Pulmonary artery endothelial cell (primary cell): ENCODE results near the gene IWS1. TPM values are rescaled to one million over a fixed set of nuclear protein-coding genes. Genes with fewer than 3 reads are reported as not detected.
"Not testable (repeated sequence)": the region's sequence is repeated elsewhere in the genome, so short reads cannot be mapped to it uniquely, and the experiment has no call there.

ENCODE experiments used
- DNase-seq: peaks from one replicate; pipeline ENCODE4 v3.0.0-alpha.2; 2011; ENCODE audit warnings: low read depth, low spot score
- total RNA-seq: library from RNA; depleted of rRNA; stranded (reverse); fragments of >200 nt; gene quantifications from 2 replicates; pipeline ENCODE4 v1.2.3, GENCODE V29; 2014

Gene IWS1
- total RNA-seq, 1 donor from 2014 or later = 37.9 TPM

- DNase-seq = no peak
Observed at GRCh38 chr2:127560931-127561280, 34.6 kb upstream of the IWS1 start.

DNA sequence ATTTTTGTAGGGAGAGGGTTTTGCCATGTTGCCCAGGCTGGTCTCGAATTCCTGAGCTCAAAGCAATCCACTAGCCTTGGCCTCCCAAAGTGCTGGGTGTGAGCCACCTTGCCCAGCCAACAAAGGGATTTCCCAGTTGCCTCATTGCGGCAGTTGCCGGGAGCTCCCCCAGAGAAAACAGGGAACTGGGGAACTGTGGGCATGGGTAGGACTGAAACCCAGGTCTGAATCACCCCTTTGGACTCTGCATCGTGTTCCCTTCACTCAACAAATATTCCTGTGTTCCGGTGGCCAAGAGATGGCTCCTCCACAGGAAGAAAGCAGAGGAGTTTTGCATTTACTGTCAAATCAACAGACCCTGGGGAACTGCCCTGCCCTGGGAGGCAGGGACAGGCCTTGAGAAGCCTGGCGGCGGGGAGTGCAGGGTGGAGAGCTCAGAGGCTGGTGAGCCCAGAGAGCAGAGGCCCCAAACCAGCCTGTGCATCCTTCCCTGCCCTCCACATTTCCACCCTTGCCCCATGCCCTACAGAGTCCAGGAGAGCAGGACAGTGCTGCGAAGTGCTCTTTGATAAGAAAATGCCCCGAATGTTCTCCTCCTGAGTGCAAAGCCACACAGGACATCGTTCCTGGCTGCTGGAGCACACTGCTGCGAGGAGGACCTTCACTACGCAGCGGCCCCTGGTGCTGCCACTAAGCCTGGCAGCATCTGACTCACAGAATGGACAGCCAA lies 34.1 kb upstream of the IWS1 start:
- DNase-seq = no peak

DNA sequence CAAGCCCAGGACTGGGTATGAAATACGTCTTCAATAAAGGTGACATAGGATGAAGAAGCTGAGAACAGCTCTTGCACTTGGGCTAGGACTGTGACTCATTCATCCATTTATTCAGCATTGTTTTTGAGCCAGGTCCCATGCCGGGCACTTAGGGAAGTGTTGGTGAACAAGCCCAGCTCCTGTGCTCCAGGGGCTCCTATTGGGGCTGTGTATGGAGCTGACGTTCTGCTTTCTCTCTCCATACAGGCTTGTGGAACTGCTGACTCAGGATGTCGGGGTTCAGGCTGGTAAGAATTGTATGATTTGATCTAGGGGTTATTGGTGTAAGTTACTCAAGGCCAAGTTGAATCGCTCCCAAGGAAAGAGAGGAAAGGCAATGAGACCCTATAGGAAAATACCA lies 33.2 kb upstream of the IWS1 start:
- no peak for DNase-seq

DNA sequence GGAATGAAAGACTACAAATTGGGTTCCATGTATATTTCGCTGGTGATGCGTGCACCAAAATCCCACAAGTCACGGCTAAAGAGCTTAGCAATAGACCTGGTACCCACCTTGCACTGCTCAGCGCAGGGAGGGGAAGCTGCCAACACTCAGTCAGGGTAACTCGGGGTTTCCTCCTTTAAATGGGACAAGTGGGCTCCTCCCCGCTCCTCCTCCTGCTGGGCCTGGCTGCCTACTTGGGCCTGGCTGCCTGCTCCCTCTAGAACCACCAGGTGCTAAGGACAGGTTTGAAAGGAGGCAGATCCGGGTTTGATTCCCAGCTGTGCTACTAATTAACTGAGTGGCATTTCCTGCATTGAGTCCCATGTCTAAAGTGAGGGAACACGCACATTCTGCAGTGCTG lies 32.6 kb upstream of the IWS1 start:
- DNase-seq = no peak

- no peak for DNase-seq
Observed at GRCh38 chr2:127552846-127553245, 26.6 kb upstream of the IWS1 start.

DNA sequence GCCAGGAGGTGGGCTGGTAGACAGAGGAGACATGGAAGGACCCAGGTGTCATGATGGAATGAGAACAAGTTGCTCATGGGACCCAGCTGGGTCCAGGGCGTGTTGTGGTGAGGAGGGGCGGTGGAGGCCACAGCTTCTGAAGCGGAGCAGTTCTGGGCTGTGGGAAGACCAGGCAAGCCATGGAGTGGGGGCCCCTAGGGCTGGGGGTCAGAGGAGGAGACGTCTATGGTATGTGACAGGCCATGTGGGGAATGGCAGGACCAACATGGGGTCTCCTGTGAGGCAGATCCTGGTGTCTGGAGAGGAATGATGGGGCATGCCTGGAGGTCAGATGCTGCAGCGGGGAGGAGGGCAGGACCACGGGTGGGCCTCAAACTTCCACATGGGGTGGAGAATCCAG lies 26.0 kb upstream of the IWS1 start:
- no peak for DNase-seq

DNA sequence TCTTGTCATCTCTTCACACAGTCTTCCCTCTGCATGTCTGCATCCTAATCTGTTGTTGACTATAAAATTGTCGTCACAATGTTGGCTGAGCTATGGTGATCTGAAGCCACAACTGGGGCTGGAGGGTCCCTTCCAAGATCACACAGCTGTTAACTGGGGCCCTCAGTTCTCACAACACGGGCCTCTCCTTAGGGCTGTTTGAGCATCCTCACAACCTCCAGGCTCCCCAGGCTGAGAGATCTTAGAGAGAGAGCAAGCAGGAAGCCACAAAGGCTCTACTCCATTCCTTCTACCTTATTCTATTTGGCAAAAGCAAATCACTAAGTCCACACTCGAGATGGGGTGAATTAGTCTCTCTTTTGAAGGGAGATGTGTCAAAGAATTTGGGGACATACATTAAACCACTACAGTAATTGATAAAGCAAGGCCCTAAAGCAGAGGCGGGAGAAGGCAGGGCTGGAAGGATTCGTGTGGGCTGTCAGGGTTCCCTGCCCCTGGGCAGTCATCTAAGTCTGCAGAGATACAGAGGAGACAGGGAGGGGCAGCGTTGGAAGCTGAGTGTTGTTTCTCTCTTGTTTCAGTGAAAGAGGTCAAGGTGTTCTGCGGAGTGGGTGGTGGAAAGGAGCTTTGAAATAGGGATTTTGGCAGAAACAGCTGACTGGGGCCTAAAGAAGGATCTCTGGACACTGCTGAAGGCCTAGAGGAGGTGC lies 25.1 kb upstream of the IWS1 start:
- DNase-seq = no peak

DNA sequence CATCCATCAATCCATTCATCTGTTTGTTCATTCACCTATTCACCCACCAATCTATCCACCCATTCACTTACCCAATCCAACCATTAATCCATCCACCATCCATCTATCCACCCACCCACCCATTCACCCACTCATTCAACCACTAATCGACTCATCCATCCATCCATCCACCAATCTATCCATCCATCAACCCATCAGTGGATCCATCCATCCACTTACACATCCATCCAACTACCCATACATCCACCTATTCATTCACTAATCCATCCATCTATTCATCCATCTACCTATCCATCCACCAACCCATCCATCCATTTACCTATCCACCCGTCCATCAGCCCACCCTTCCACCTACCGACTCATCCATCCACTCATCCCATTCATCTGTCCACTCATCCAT lies 20.5 kb upstream of the IWS1 start:
- no peak for DNase-seq

DNA sequence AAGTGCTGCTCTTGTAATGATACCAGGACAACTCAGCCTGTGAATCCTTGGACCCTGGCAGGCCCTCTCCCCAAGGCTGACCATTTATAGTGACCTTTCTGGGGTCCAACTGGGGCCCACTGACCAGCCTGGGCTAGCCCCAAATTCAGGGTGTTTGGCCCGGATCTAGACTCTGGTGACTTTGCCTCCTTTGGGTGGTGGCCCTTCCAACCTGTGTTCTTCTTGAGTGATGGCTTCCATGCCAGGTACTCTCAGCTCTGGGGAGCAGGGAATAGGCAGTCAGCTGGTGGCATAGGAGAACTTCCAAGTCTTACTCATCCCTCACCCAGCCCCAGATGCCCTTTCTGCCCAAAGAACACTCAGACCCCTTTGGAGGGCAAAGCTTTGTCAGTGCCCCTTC lies 19.5 kb upstream of the IWS1 start:
- DNase-seq = no peak

DNA sequence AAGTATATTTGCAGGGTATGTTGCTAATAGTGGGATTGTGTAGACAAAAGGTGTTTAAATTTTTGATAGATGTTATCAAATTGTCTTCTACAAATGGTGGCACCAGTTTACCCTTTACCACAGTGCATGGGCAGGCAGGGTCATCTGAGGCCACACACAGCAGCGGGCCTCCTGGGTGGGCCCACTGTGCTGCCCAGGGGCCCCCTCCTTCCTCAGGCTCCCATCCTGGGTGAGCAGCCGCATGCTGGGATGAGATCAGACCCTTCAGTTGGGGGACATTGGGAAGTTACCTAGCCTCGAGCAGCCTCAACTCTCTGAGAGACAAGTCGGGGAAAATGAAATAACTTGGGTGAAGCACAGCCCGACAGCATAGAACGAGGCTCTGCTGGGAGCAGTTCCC lies 18.9 kb upstream of the IWS1 start:
- DNase-seq = no peak

- not testable (repeated sequence) for DNase-seq
Observed at GRCh38 chr2:127543013-127543501, 16.8 kb upstream of the IWS1 start.

- no peak for DNase-seq
Observed at GRCh38 chr2:127542231-127542630, 15.9 kb upstream of the IWS1 start.

DNA sequence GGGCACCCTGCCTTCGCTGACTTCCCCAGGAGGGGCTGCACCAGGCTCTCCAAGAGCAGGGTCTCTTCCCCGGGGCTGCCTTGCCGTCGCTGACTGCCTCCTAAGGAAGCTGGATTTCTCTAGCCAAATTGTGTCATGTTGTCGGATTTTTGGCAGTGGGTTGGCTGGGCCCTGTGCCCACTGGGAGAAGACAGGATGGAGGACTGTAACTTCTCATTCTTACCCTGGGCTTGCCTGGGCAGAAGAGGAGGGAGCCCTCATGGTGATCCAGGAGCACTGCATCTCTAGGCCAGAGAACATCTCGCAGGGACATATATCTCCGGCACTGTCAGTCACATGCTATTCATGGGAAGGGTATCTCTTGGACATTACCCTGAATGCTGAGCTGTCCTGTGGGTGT lies 15.5 kb upstream of the IWS1 start:
- DNase-seq = no peak

GRCh38 chr2:127537644-127538043 lies 11.4 kb upstream of the IWS1 start:
- no peak for DNase-seq

DNA sequence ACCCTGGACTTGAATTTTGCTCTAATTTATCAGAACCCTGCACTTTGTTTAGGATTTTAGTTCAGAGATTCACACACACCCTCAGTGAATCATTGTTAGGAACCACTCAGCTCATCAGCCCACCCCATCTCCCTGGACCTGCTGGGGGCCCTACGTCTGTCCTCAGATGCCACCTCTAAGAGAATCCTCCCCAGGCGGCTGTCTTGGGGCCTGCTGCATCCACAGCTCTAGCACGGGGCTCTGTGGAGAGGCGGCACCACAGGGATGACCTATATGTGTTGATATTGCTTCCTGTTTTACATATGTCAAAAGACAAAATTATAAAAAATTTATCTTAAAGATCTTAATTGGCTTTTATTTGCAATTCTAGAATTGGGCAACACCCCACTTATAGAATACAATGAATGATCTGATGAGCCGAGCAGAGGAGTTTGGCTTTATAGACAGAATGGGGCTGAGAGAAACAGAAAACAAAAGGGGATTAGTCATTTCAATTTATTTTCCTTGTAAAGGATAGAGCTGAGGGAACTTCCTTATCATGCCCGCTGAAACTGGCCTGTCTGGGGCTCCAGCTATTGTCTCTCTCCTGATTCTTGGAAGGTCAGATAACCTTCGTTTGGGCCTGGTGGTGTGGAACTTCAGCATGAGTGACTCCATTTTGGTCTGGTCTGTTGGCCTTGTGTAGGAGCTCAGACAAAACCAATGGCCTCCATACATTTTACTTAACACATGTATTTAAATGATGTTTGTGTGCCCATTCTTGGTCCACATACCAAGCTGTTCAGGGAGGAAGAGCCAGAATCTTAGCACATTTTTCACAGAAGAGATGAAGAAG lies 10.6 kb upstream of the IWS1 start:
- DNase-seq = no peak

GRCh38 chr2:127535918-127536317 lies 9.6 kb upstream of the IWS1 start:
- no peak for DNase-seq

- DNase-seq = no peak
Observed at GRCh38 chr2:127535422-127535901, 9.2 kb upstream of the IWS1 start, which contains the start of gene MYO7B. MYO7B (plus strand) TSS chr2:127535683; CDS start chr2:127559723, 24,040 bp downstream.

GRCh38 chr2:127532296-127532695 lies 6.0 kb upstream of the IWS1 start:
- DNase-seq = no peak

DNA sequence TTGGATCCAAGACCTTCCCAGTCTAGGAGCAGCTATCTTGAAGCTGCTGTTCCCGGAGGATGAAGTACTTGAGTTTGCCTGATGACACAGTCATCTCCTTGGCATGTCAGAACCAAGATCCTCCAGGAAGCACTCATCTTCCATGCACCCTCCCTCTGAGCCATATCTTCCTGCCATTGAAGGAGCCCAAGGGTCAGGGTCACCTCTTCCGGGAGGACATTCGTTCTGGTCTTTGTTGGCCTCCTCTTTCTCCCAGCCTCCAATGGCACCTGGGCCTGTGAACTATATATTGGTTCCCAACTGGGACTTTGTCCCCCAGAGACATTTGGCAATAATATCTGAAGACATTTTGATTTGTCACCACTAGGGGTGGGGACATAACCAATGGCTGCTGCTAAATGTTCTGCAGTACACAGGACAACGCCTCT lies 4.9 kb upstream of the IWS1 start:
- no peak for DNase-seq

- DNase-seq = no peak
Observed at GRCh38 chr2:127530245-127531140, 4.2 kb upstream of the IWS1 start.

DNA sequence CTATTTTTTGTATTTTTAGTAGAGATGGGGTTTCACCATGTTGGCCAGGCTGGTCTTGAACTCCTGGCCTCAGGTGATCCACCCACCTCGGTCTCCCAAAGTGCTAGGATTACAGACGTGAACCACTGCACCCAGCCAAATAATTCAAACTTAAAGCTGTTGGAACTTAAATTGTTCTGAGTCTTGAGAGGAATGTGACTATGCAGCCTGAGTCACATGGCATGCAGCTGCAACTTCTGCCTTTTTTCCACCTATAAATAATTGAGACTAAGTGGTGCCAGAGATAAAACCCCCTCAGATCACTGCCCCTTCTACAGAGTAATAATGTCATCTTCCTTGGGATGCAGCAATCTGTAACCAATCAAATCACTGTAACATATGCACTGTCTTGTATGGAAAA lies 3.1 kb upstream of the IWS1 start:
- not testable (repeated sequence) for DNase-seq
